ENCODE data around the gene PHF10. TPM values are rescaled to one million over a fixed set of nuclear protein-coding genes. Genes with fewer than 3 reads are reported as not detected.
A peak's percentile ranks its signal among the peaks of the same experiment; 100 is the strongest.

PHF10 gene
- total RNA-seq, 1 donor from 2014 or later = 85.9 TPM

GRCh38 chr6:169722362-169723199 lies 1.7 kb downstream of the PHF10 start:
- Mint-ChIP-seq H3K27me3 (ENCODE audit: low read depth) (peaks cover 3% of the 10 kb centered on the region), H3K36me3 (ENCODE audit: low read depth) (peaks cover 2% of the 10 kb centered on the region), H3K4me1 (peaks cover 65% of the 10 kb centered on the region), H3K9me3 (no peaks in the 10 kb centered on the region), H3K27ac (ENCODE audit: unreplicated experiment) (no peak overlapping the region), H3K4me3 (peak overlapping the region; percentile 93)
- TF ChIP-seq CTCF (conservative IDR thresholded peaks at IDR 0.05) = no peak
- DNase-seq (ENCODE audit: low read depth, low spot score) = peak; percentile 10

- peak; percentile 35 for TF ChIP-seq CTCF (conservative IDR thresholded peaks at IDR 0.05)
- H3K27ac Mint-ChIP-seq (ENCODE audit: unreplicated experiment) = no peak overlapping the region
Measured at GRCh38 chr6:169720207-169720855, 4.0 kb downstream of the PHF10 start.

GRCh38 chr6:169719117-169719516 lies 5.2 kb downstream of the PHF10 start:
- TF ChIP-seq CTCF (conservative IDR thresholded peaks at IDR 0.05) = no peak
- Mint-ChIP-seq H3K27ac (ENCODE audit: unreplicated experiment) (no peak overlapping the region), H3K4me1 (peaks cover 41% of the 10 kb centered on the region), H3K9me3 (no peaks in the 10 kb centered on the region), H3K4me3 (peak overlapping the region; percentile 9), H3K36me3 (ENCODE audit: low read depth) (no peaks in the 10 kb centered on the region), H3K27me3 (ENCODE audit: low read depth) (no peaks in the 10 kb centered on the region)
- no peak for DNase-seq (ENCODE audit: low read depth, low spot score)

More at GRCh38 chr6:169720207-169720855, 4.0 kb downstream of the PHF10 start:
- no peaks in the 10 kb centered on the region for H3K9me3 Mint-ChIP-seq
- no peak for DNase-seq (ENCODE audit: low read depth, low spot score)
- peaks cover 3% of the 10 kb centered on the region for H3K27me3 Mint-ChIP-seq (ENCODE audit: low read depth)
- H3K4me1 Mint-ChIP-seq = peaks cover 45% of the 10 kb centered on the region
- no peaks in the 10 kb centered on the region for H3K36me3 Mint-ChIP-seq (ENCODE audit: low read depth)
- H3K4me3 Mint-ChIP-seq = peak overlapping the region; percentile 36

- H3K9me3 Mint-ChIP-seq = no peaks in the 10 kb centered on the region
- peaks cover 8% of the 10 kb centered on the region for H3K4me1 Mint-ChIP-seq
- no peaks in the 10 kb centered on the region for H3K27me3 Mint-ChIP-seq (ENCODE audit: low read depth)
- H3K36me3 Mint-ChIP-seq (ENCODE audit: low read depth) = no peaks in the 10 kb centered on the region
- no peak for TF ChIP-seq CTCF (conservative IDR thresholded peaks at IDR 0.05)
- no peak overlapping the region for H3K4me3 Mint-ChIP-seq
- H3K27ac Mint-ChIP-seq (ENCODE audit: unreplicated experiment) = no peak overlapping the region
- no peak for DNase-seq (ENCODE audit: low read depth, low spot score)
Measured at GRCh38 chr6:169714595-169714994, 9.7 kb downstream of the PHF10 start.

- Mint-ChIP-seq H3K9me3 (no peaks in the 10 kb centered on the region), H3K27ac (ENCODE audit: unreplicated experiment) (no peak overlapping the region), H3K36me3 (ENCODE audit: low read depth) (no peaks in the 10 kb centered on the region), H3K27me3 (ENCODE audit: low read depth) (no peaks in the 10 kb centered on the region), H3K4me3 (no peak overlapping the region), H3K4me1 (peaks cover 3% of the 10 kb centered on the region)
- TF ChIP-seq CTCF (conservative IDR thresholded peaks at IDR 0.05) = no peak
- DNase-seq (ENCODE audit: low read depth, low spot score) = no peak
Measured at GRCh38 chr6:169714178-169714577, 10.1 kb downstream of the PHF10 start.

Measured in neural crest cell (in vitro differentiated cells).